ENCODE results near the gene RAMAC.

The RAMAC gene

GRCh38 chr15:82950746-82951370 lies 35.2 kb upstream of the RAMAC start:
- Histone ChIP-seq H4K20me1 (ENCODE audit: insufficient read depth, low read length) (no peaks in the 10 kb centered on the region; the same call in 1 of the 2 replicates), H3K27me3 (ENCODE audit: insufficient read depth, low read length, poor library complexity) (no peaks in the 10 kb centered on the region), H3K9ac (ENCODE audit: low read depth, low read length) (no peak overlapping the region), H3K27ac (ENCODE audit: low read length) (no peak overlapping the region), H3K4me3 (ENCODE audit: low read depth in 1 of 2, low read length in 2 of 2) (no peak overlapping the region), H3K4me1 (ENCODE audit: insufficient read depth, low read length) (no peaks in the 10 kb centered on the region), H3K9me3 (ENCODE audit: insufficient read depth, low read length, severe bottlenecking) (no peaks in the 10 kb centered on the region), H3K36me3 (ENCODE audit: insufficient read depth, low read length) (no peaks in the 10 kb centered on the region), H3K4me2 (ENCODE audit: insufficient read depth, low read length) (no peak overlapping the region), H3K79me2 (ENCODE audit: insufficient read depth, low read length) (no peaks in the 10 kb centered on the region), H2AFZ (ENCODE audit: low read depth, low read length) (no peak overlapping the region)
- no peak for DNase-seq
- no peak for ATAC-seq (ENCODE audit: insufficient read depth, low read depth)
- TF ChIP-seq EZH2 (IDR thresholded peaks at IDR 0.05; ENCODE audit: borderline replicate concordance, low read depth, low read length, severe bottlenecking): no peak
- TF ChIP-seq CTCF (IDR thresholded peaks at IDR 0.05; ENCODE audit: borderline replicate concordance, extremely low read depth, low read length, poor library complexity, severe bottlenecking): no peak

GRCh38 chr15:82951472-82952157 lies 34.4 kb upstream of the RAMAC start:
- no peaks in the 10 kb centered on the region for H3K79me2 ChIP-seq (ENCODE audit: insufficient read depth, low read length)
- ATAC-seq (ENCODE audit: insufficient read depth, low read depth): no peak

GRCh38 chr15:82952158-82953081 lies 33.6 kb upstream of the RAMAC start, which contains the start of gene HOMER2:
Gene HOMER2, minus strand, starts transcription at chr15:82952720. Its CDS starts 185 bp downstream, at chr15:82952535.
- Histone ChIP-seq H3K4me1 (ENCODE audit: insufficient read depth, low read length) (no peaks in the 10 kb centered on the region), H3K9me3 (ENCODE audit: insufficient read depth, low read length, severe bottlenecking) (no peaks in the 10 kb centered on the region), H3K79me2 (ENCODE audit: insufficient read depth, low read length) (no peaks in the 10 kb centered on the region), H3K36me3 (ENCODE audit: insufficient read depth, low read length) (no peaks in the 10 kb centered on the region), H3K4me3 (ENCODE audit: low read depth in 1 of 2, low read length in 2 of 2) (no peak within 1 kb of the TSS), H3K27ac (ENCODE audit: low read length) (no peak within 1 kb of the TSS), H4K20me1 (ENCODE audit: insufficient read depth, low read length) (no peaks in the 10 kb centered on the region; the same call in 1 of the 2 replicates), H3K27me3 (ENCODE audit: insufficient read depth, low read length, poor library complexity) (no peaks in the 10 kb centered on the region), H2AFZ (ENCODE audit: low read depth, low read length) (no peak within 1 kb of the TSS), H3K4me2 (ENCODE audit: insufficient read depth, low read length) (no peak within 1 kb of the TSS), H3K9ac (ENCODE audit: low read depth, low read length) (no peak within 1 kb of the TSS)
- ATAC-seq (ENCODE audit: insufficient read depth, low read depth) (no peak), DNase-seq (no peak)
- TF ChIP-seq CTCF (IDR thresholded peaks at IDR 0.05; ENCODE audit: borderline replicate concordance, extremely low read depth, low read length, poor library complexity, severe bottlenecking) (no peak), EZH2 (IDR thresholded peaks at IDR 0.05; ENCODE audit: borderline replicate concordance, low read depth, low read length, severe bottlenecking) (no peak)

More at GRCh38 chr15:82951472-82952157, 34.4 kb upstream of the RAMAC start:
- Histone ChIP-seq H2AFZ (ENCODE audit: low read depth, low read length) (no peak overlapping the region), H3K9ac (ENCODE audit: low read depth, low read length) (no peak overlapping the region), H3K27ac (ENCODE audit: low read length) (no peak overlapping the region), H3K27me3 (ENCODE audit: insufficient read depth, low read length, poor library complexity) (no peaks in the 10 kb centered on the region), H3K9me3 (ENCODE audit: insufficient read depth, low read length, severe bottlenecking) (no peaks in the 10 kb centered on the region), H3K4me2 (ENCODE audit: insufficient read depth, low read length) (no peak overlapping the region), H3K36me3 (ENCODE audit: insufficient read depth, low read length) (no peaks in the 10 kb centered on the region), H3K4me1 (ENCODE audit: insufficient read depth, low read length) (no peaks in the 10 kb centered on the region), H3K4me3 (ENCODE audit: low read depth in 1 of 2, low read length in 2 of 2) (no peak overlapping the region), H4K20me1 (ENCODE audit: insufficient read depth, low read length) (no peaks in the 10 kb centered on the region; the same call in 1 of the 2 replicates)
- TF ChIP-seq EZH2 (IDR thresholded peaks at IDR 0.05; ENCODE audit: borderline replicate concordance, low read depth, low read length, severe bottlenecking) (no peak), CTCF (IDR thresholded peaks at IDR 0.05; ENCODE audit: borderline replicate concordance, extremely low read depth, low read length, poor library complexity, severe bottlenecking) (no peak)
- DNase-seq: no peak

Measured in DND-41 (cell line).